ENCODE results near the gene RARG.
"Not testable (repeated sequence)": the region's sequence is repeated elsewhere in the genome, so short reads cannot be mapped to it uniquely, and the experiment has no call there.

The RARG gene

GRCh38 chr12:53166837-53167236 lies 65.2 kb downstream of the RARG start:
- no peak for DNase-seq

GRCh38 chr12:53163008-53163407 lies 69.0 kb downstream of the RARG start:
- DNase-seq, result not testable (repeated sequence)

- DNase-seq, result no peak
Observed at GRCh38 chr12:53161119-53161911, 70.7 kb downstream of the RARG start.

- DNase-seq, result no peak
Observed at GRCh38 chr12:53160673-53161072, 71.3 kb downstream of the RARG start.

All from inflammatory macrophage (primary cell).